Trophoblast cell (in vitro differentiated cells and primary cell): Measurements from ENCODE around the gene SORCS1.

Experiments
- DNase-seq, 2 donors: peaks; one replicate each; pipeline ENCODE4 v3.0.0-alpha.2; 2016
- H2AFZ ChIP-seq: 2 replicates; pipeline ENCODE4 v1.6.1; 2013; ENCODE audit warnings: low read length, moderate library complexity, mild to moderate bottlenecking; ENCODE audit not compliant: insufficient read depth, poor library complexity
- H2AK5ac ChIP-seq: 2 replicates; pipeline ENCODE4 v1.6.1; 2013; ENCODE audit warnings: mild to moderate bottlenecking, low read length
- H2BK120ac ChIP-seq: 2 replicates; pipeline ENCODE4 v1.6.1; 2013; ENCODE audit warnings: low read length, mild to moderate bottlenecking, moderate library complexity; ENCODE audit not compliant: insufficient read depth, poor library complexity
- H2BK12ac ChIP-seq: 2 replicates; pipeline ENCODE4 v1.6.1; 2013; ENCODE audit warnings: mild to moderate bottlenecking, low read length, moderate library complexity
- H2BK5ac ChIP-seq: 2 replicates; pipeline ENCODE4 v1.6.1; 2013; ENCODE audit warnings: low read length, low read depth, moderate library complexity, mild to moderate bottlenecking; ENCODE audit not compliant: poor library complexity
- H3K14ac ChIP-seq: 2 replicates; pipeline ENCODE4 v1.6.1; 2013; ENCODE audit warnings: mild to moderate bottlenecking, low read length
- H3K18ac ChIP-seq: 2 replicates; pipeline ENCODE4 v1.6.1; 2013; ENCODE audit warnings: mild to moderate bottlenecking, low read length
- H3K23ac ChIP-seq: 2 replicates; pipeline ENCODE4 v1.6.1; 2013; ENCODE audit warnings: low read length
- H3K27ac ChIP-seq: 2 replicates; pipeline ENCODE4 v1.5.1; 2013; ENCODE audit warnings: low read depth, mild to moderate bottlenecking, inconsistent platforms, low read length, moderate library complexity
- H3K27me3 ChIP-seq: 2 replicates; pipeline ENCODE4 v1.6.1; 2013; ENCODE audit warnings: inconsistent platforms, mild to moderate bottlenecking, low read length, moderate library complexity; ENCODE audit not compliant: insufficient read depth
- H3K36me3 ChIP-seq, 2 experiments: 1 replicate in 1 of 2; 2 replicates in 1 of 2; pipeline ENCODE4 v1.6.1; 2013; ENCODE audit warnings: low read length in 2 of 2, mild to moderate bottlenecking in 2 of 2, moderate library complexity in 1 of 2; ENCODE audit not compliant: insufficient read depth in 2 of 2, control insufficient read depth in 1 of 2
- H3K4ac ChIP-seq: 2 replicates; pipeline ENCODE4 v1.6.1; 2013; ENCODE audit warnings: low read depth, mild to moderate bottlenecking, low read length, moderate library complexity
- H3K4me1 ChIP-seq, 2 experiments: 1 replicate in 1 of 2; 2 replicates in 1 of 2; pipeline ENCODE4 v1.6.1; 2013; ENCODE audit warnings: low read length in 2 of 2, mild to moderate bottlenecking in 2 of 2, moderate library complexity in 1 of 2; ENCODE audit not compliant: insufficient read depth in 2 of 2, control insufficient read depth in 1 of 2
- H3K4me2 ChIP-seq: 2 replicates; pipeline ENCODE4 v1.6.1; 2013; ENCODE audit warnings: inconsistent platforms, mild to moderate bottlenecking, low read length, moderate library complexity
- H3K4me3 ChIP-seq: 2 replicates; pipeline ENCODE4 v1.5.1; 2013; ENCODE audit warnings: mild to moderate bottlenecking, low read depth, low read length, inconsistent platforms
- H3K79me1 ChIP-seq: one replicate; pipeline ENCODE4 v1.6.1; 2013; ENCODE audit warnings: low read length
- H3K79me2 ChIP-seq: 2 replicates; pipeline ENCODE4 v1.6.1; 2013; ENCODE audit warnings: low read length, mild to moderate bottlenecking; ENCODE audit not compliant: control insufficient read depth, insufficient read depth, poor library complexity
- H3K9ac ChIP-seq: 2 replicates; pipeline ENCODE4 v1.6.1; 2013; ENCODE audit warnings: mild to moderate bottlenecking, low read length
- H3K9me3 ChIP-seq: 2 replicates; pipeline ENCODE4 v1.6.1; 2013; ENCODE audit warnings: low read depth, mild to moderate bottlenecking, control low read depth, inconsistent platforms, low read length; ENCODE audit not compliant: insufficient read depth
- H4K12ac ChIP-seq: 2 replicates; pipeline ENCODE4 v1.6.1; 2013; ENCODE audit warnings: low read depth, mild to moderate bottlenecking, low read length, moderate library complexity
- H4K8ac ChIP-seq: 2 replicates; pipeline ENCODE4 v1.6.1; 2013; ENCODE audit warnings: low read depth, mild to moderate bottlenecking, low read length, moderate library complexity
- H4K91ac ChIP-seq: one replicate; pipeline ENCODE4 v1.6.1; 2013; ENCODE audit warnings: low read depth, mild to moderate bottlenecking, low read length, moderate library complexity
- WGBS: extraction: QIAGEN DNeasy Blood & Tissue Kit; methylation state at CpG from one replicate; pipeline ENCODE4 v1.1.7; 2013; ENCODE audit warnings: missing lambda C conversion rate; ENCODE audit not compliant: insufficient read length, insufficient coverage; ENCODE audit errors: extremely low coverage; 5-methylcytosine and 5-hydroxymethylcytosine counted together

Gene SORCS1

GRCh38 chr10:107037192-107038122 is 127.0 kb downstream of the SORCS1 start:
- Histone ChIP-seq H3K4me3 (no peak overlapping the region), H3K4ac (no peak overlapping the region), H2BK12ac (no peak overlapping the region), H3K9ac (no peak overlapping the region), H3K14ac (no peak overlapping the region), H4K12ac (no peak overlapping the region), H4K91ac (no peak overlapping the region), H3K23ac (no peak overlapping the region), H2BK120ac (no peak overlapping the region), H4K8ac (no peak overlapping the region), H3K9me3 (no peaks in the 10 kb centered on the region), H2AFZ (no peak overlapping the region), H3K4me1 (no peaks in the 10 kb centered on the region), H3K27ac (no peak overlapping the region), H3K36me3 (no peaks in the 10 kb centered on the region), H2AK5ac (no peak overlapping the region), H3K79me2 (no peaks in the 10 kb centered on the region), H3K18ac (no peak overlapping the region), H3K79me1 (no peaks in the 10 kb centered on the region), H3K27me3 (no peaks in the 10 kb centered on the region), H2BK5ac (no peak overlapping the region), H3K4me2 (no peak overlapping the region)
- no CpG with 5 or more reads among the region's 10 CpGs for WGBS
- DNase-seq = no peak

GRCh38 chr10:107033799-107034422 is 130.6 kb downstream of the SORCS1 start:
- Histone ChIP-seq H4K91ac (no peak overlapping the region), H2BK120ac (no peak overlapping the region), H3K4me2 (no peak overlapping the region), H3K23ac (no peak overlapping the region), H3K4ac (no peak overlapping the region), H2AFZ (no peak overlapping the region), H3K9me3 (no peaks in the 10 kb centered on the region), H3K4me3 (no peak overlapping the region), H2BK12ac (no peak overlapping the region), H3K18ac (no peak overlapping the region), H3K27ac (no peak overlapping the region), H3K79me2 (no peaks in the 10 kb centered on the region), H2AK5ac (no peak overlapping the region), H4K12ac (no peak overlapping the region), H3K79me1 (no peaks in the 10 kb centered on the region), H2BK5ac (no peak overlapping the region), H3K4me1 (no peaks in the 10 kb centered on the region), H3K36me3 (no peaks in the 10 kb centered on the region), H3K27me3 (no peaks in the 10 kb centered on the region), H4K8ac (no peak overlapping the region), H3K14ac (no peak overlapping the region), H3K9ac (no peak overlapping the region)
- no peak for DNase-seq
- no CpG with 5 or more reads among the region's 5 CpGs for WGBS

- Histone ChIP-seq H2AK5ac (no peak overlapping the region), H3K4me1 (no peaks in the 10 kb centered on the region), H3K9ac (no peak overlapping the region), H2BK120ac (no peak overlapping the region), H3K23ac (no peak overlapping the region), H4K8ac (no peak overlapping the region), H3K9me3 (no peaks in the 10 kb centered on the region), H3K4me2 (no peak overlapping the region), H3K4me3 (no peak overlapping the region), H3K79me2 (no peaks in the 10 kb centered on the region), H2AFZ (no peak overlapping the region), H3K14ac (no peak overlapping the region), H3K18ac (no peak overlapping the region), H3K4ac (no peak overlapping the region), H4K12ac (no peak overlapping the region), H2BK5ac (no peak overlapping the region), H3K36me3 (no peaks in the 10 kb centered on the region), H3K79me1 (no peaks in the 10 kb centered on the region), H2BK12ac (no peak overlapping the region), H3K27ac (no peak overlapping the region), H4K91ac (no peak overlapping the region), H3K27me3 (no peaks in the 10 kb centered on the region)
- WGBS = no CpG with 5 or more reads among the region's 10 CpGs
- no peak for DNase-seq
Observed at GRCh38 chr10:107032700-107033401, 131.7 kb downstream of the SORCS1 start.

- no peaks in the 10 kb centered on the region for H3K36me3 ChIP-seq
- no peak overlapping the region for H3K4ac ChIP-seq
- H4K12ac ChIP-seq = no peak overlapping the region
- no peaks in the 10 kb centered on the region for H3K27me3 ChIP-seq
- no peak overlapping the region for H2BK120ac ChIP-seq
- H4K91ac ChIP-seq = no peak overlapping the region
- no peak overlapping the region for H3K14ac ChIP-seq
- no peak overlapping the region for H4K8ac ChIP-seq
- H2BK12ac ChIP-seq = no peak overlapping the region
- no peak for DNase-seq
- H3K4me1 ChIP-seq = no peaks in the 10 kb centered on the region
- no peak overlapping the region for H3K4me2 ChIP-seq
- no peak overlapping the region for H2AFZ ChIP-seq
- no peak overlapping the region for H3K9ac ChIP-seq
- H2AK5ac ChIP-seq = no peak overlapping the region
- H3K27ac ChIP-seq = no peak overlapping the region
- H3K9me3 ChIP-seq = no peaks in the 10 kb centered on the region
- no peaks in the 10 kb centered on the region for H3K79me1 ChIP-seq
- H2BK5ac ChIP-seq = no peak overlapping the region
- no peaks in the 10 kb centered on the region for H3K79me2 ChIP-seq
- no CpG with 5 or more reads among the region's 5 CpGs for WGBS
- no peak overlapping the region for H3K4me3 ChIP-seq
- H3K23ac ChIP-seq = no peak overlapping the region
- no peak overlapping the region for H3K18ac ChIP-seq
Observed at GRCh38 chr10:107031931-107032699, 132.4 kb downstream of the SORCS1 start.
